GM21526 (cell line): Measurements from ENCODE around the gene CORO1A.
A peak's percentile ranks its signal among the peaks of the same experiment; 100 is the strongest.
"Not testable (repeated sequence)": the region's sequence is repeated elsewhere in the genome, so short reads cannot be mapped to it uniquely, and the experiment has no call there.

Experiments
- ATAC-seq: cut with Tn5 transposase; IDR thresholded peaks from one replicate; pipeline ENCODE4 v1.9.1; 2021; ENCODE audit warnings: moderate library complexity; ENCODE audit not compliant: unreplicated experiment, low FRiP score

The CORO1A gene

DNA sequence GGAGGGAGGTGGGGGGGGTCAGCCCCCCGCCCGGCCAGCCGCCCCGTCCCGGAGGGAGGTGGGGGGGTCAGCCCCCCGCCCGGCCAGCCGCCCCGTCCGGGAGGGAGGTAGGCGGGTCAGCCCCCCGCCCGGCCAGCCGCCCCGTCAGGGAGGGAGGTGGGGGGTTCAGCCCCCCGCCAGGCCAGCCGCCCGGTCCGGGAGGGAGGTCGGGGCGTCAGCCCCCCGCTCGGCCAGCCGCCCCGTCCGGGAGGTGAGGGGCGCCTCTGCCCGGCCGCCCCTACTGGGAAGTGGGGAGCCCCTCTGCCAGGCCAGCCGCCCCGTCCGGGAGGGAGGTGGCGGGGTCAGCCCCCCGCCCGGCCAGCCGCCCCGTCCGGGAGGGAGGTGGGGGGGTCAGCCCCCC lies 14.0 kb upstream of the CORO1A start:
- ATAC-seq, result not testable (repeated sequence)

DNA sequence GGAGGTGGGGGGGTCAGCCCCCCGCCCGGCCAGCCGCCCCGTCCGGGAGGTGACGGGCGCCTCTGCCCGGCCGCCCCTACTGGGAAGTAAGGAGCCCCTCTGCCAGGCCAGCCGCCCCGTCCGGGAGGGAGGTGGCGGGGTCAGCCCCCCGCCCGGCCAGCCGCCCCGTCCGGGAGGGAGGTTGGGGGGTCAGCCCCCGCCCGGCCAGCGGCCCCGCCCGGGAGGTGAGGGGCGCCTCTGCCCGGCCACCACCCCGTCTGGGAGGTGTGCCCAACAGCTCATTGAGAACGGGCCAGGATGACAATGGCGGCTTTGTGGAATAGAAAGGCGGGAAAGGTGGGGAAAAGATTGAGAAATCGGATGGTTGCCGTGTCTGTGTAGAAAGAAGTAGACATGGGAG lies 13.3 kb upstream of the CORO1A start:
- ATAC-seq, result not testable (repeated sequence)

DNA sequence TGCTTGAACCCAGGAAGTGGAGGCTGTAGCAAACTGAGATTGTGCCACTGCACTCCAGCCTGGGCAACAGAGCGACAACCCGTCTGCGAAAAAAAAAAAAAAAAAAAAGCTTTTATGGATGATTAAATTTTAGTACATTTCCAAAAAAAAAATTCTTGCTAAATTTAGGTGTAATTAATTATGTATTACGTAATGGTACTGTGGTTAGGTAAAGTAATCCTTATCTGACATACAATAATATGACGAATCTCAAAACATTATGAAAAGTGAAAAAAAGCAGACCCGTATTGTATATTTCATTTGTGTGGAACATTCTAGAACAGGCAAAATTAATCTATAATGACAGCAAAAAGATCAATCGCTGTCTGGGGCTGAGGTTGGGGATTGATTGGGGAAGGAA lies 10.3 kb upstream of the CORO1A start:
- ATAC-seq, result no peak

DNA sequence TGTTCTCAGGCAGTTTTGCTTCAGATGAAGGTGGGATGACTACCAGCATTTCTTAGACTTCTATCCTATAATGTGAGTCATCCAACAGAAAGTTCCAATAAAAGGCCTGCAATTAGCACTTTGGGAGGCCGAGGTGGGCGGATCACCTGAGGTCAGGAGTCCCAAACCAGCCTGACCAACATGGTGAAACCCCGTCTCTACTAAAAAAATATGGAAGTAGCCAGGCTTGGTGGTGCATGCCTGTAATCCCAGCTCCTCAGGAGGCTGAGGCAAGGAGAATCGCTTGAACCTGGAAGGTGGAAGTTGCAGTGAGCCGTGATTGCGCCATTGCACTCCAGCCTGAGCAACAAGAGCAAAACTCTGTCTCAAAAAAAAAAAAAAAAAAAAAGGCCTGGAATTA lies 6.5 kb upstream of the CORO1A start:
- not testable (repeated sequence) for ATAC-seq

DNA sequence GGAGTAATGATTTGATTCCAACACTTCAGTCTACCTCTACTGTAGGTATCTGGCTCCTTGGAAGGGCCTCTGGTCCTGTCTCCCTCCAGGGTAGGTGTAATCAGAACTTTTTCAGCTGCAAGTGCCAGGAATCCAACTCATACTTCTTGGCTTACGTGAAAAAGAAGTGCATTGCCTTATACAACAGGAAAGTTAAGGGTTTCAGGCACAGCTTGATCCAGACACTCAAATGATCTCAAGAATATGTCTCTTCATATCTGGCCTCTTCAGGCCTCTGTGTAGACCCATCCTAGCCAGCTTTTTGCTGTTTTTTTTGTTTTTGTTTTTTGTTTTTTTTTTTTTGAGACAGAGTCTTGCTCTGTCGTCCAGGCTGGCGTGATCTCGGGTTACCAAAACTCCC lies 4.2 kb upstream of the CORO1A start:
- no peak for ATAC-seq

DNA sequence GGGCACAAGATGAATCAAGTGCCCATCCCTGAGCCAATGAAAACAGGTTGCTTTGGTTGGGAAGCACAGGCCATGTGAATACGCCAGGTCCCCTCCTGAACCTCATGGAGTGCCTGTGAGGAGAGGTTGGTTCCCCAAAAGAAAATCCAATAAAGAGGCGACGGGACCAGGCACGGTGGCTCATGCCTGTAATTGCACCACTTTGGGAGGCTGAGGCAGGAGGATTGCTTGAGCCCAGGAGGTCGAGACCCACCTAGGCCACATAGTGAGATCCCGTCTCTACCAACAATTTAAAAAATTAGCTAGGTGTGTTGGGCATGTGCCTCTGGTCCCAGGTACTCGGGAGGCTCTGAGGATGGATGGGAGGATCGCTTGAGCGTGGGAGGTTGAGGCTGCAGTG lies 3.5 kb upstream of the CORO1A start:
- no peak for ATAC-seq

DNA sequence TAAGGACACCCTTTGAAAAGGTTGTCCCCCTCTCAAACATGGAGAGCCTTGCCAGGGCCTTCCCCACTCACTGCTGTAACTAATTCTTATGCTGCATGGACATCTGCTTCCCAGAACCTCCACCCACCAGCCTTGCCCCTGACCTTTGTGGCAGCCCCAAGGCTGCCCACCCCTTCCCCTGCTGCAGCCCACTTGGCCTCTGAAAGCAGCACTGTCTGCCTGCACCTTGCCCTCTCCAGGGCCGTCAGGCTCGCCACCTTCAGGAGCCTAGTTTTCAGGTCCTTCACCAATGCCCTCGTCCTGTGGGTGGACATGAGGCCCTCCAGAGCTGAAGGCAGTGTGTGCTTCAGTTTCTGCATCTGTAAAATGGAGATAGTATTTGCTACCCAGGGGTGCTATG lies 2.7 kb upstream of the CORO1A start:
- no peak for ATAC-seq

DNA sequence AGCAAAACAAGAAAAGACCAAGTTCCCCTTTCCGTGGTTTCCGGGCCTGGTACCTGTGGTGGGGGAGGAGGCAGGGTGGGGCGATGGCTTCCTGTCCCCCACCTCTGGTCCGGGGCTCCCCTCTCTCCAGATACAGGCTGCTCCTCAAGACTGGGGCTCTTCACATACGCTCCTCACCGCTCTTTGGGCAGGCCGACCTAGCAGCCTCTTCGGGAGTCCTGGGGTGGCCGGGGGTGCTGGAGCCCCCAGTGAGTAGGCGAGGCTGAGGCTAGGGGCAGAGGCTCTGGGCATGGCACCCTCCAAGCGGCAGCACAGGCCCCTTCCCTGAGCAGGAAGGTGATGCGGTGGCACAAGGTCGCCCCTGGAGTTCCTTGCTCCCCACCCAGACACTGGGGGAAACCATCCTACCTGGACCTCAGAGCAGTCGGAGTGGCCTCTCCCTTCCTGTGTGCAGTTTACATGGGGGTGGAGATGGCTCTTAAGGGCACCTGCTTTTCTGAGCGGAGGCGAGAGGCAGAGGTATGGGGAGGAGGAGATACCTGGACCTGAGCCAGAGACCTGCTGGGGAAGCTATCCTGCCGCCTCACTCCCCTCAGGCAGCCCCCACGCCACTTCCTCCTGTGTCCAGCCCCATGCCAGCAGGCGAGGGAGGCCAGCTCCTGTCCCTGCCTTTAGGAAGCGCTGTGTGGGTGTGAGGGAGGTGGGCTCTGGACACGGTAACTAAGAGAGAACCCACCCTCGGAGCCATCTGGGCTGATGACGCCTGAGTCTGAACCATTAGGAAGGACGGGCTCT lies 891 bp downstream of the CORO1A start:
- ATAC-seq, result peak; percentile 1

DNA sequence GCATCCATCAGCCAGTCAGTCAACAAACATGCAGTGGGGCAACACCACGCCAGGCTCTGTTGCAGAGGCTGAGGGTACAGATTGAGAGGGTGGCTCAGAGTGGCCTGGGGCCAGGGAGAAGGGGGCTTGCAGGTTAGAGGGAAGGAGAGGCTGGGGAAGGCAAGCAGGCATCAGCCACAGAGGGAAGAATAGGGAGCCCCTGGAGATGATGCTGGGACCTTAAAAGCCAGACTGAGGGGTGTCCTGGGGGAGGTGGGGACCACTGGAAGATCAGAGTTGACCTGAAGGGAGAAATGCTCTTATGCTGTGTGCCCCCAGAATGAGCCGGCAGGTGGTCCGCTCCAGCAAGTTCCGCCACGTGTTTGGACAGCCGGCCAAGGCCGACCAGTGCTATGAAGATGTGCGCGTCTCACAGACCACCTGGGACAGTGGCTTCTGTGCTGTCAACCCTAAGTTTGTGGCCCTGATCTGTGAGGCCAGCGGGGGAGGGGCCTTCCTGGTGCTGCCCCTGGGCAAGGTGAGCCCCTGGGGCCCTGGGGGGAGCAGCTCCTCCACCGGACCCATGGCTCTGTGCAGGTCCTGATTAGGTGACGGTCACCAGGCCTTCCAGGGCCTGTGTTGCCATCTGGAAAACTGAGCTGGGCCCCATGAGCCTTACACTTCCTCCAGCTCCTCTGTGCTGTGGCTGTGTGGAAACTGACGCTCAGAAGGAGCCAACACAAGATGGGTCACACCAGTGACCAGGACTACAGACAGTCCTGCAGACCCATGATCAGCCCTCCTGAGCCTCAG lies 1.7 kb downstream of the CORO1A start:
- ATAC-seq, result no peak

DNA sequence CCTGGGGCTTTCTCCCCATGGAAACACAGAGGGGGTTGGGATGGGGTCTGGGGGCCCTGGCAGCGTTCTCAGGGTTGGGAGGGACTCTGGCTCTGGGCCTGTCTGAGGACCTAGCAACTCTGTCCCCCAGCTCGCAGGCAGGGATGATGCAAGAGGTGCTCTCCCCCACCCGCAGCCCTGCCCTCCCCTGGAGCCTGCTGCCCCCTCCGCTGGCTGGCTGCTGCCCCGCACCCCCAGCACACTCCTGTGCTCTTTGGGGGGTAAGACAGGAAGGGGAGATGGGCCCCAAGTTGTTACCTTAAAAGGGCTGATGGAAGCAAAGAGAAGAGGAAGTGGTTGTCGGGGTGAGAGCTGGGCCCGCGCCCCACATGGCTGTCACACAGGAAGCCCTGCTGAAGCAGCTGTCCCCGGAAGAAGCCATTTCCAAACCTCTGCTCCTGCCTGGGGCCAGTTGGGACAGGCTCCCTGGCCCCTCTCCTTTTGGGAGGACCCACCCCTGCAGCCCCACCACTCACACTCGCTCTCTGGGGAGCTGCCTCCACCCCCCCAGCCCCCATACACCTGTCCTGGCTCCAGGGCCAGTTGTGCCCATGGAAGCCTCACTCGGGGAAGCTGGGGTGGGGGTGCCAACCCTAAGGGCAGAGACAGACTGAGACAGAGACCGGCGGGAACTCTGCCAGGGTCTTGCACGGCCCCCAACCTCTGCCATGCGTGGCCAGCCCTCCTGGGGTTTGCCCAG lies 2.5 kb downstream of the CORO1A start:
- ATAC-seq, result no peak

DNA sequence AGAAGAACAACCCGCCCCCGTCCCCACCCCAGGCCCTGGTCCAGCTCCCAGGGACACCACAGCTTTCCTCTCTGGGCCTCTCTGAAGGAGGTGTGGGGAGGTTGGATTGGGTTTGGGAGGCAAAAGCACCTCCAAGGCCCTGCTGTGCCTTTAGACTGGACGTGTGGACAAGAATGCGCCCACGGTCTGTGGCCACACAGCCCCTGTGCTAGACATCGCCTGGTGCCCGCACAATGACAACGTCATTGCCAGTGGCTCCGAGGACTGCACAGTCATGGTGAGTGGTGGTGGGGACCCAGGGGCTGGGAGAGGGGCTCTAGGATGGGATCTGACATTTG lies 3.0 kb downstream of the CORO1A start:
- no peak for ATAC-seq

DNA sequence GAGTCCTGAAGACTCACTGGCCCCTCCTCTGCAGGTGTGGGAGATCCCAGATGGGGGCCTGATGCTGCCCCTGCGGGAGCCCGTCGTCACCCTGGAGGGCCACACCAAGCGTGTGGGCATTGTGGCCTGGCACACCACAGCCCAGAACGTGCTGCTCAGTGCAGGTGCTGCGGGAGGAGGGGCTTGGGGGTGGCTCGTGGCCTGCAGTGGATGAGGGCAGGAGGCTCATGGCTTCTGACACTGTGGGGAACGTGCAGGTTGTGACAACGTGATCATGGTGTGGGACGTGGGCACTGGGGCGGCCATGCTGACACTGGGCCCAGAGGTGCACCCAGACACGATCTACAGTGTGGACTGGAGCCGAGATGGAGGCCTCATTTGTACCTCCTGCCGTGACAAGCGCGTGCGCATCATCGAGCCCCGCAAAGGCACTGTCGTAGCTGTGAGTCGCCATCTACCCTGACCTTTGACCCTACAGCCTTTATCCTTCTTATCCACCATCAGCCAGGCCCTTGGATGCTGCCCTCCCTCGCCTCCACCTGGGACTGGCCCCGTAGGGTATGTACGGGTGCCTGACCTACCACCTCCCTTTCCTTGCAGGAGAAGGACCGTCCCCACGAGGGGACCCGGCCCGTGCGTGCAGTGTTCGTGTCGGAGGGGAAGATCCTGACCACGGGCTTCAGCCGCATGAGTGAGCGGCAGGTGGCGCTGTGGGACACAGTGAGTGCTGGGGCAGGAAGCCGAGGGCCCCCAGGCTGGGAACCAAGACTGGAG lies 3.6 kb downstream of the CORO1A start:
- ATAC-seq, result no peak

DNA sequence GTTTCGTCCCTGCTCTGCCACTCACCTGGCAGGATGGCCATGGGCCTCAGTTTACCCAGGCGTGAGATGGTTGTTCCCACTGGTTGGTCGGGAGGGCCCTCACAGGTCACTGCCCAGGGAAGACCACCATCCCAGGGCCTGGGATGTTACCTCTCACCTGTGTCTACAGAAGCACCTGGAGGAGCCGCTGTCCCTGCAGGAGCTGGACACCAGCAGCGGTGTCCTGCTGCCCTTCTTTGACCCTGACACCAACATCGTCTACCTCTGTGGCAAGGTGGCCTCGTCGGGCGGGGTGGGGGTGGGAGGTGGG lies 4.1 kb downstream of the CORO1A start:
- no peak for ATAC-seq

DNA sequence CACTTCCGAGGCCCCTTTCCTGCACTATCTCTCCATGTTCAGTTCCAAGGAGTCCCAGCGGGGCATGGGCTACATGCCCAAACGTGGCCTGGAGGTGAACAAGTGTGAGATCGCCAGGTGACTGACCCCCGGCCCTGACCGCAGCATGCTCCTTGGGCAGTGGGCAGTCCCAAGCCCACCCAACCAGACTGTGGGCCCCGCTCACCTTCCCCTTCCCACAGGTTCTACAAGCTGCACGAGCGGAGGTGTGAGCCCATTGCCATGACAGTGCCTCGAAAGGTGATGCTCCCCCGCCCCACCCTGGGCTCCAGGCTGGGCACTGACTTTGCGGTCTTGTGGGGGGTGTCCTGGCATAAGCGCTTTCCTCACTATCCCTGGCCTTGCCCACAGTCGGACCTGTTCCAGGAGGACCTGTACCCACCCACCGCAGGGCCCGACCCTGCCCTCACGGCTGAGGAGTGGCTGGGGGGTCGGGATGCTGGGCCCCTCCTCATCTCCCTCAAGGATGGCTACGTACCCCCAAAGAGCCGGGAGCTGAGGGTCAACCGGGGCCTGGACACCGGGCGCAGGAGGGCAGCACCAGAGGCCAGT lies 4.7 kb downstream of the CORO1A start:
- no peak for ATAC-seq

DNA sequence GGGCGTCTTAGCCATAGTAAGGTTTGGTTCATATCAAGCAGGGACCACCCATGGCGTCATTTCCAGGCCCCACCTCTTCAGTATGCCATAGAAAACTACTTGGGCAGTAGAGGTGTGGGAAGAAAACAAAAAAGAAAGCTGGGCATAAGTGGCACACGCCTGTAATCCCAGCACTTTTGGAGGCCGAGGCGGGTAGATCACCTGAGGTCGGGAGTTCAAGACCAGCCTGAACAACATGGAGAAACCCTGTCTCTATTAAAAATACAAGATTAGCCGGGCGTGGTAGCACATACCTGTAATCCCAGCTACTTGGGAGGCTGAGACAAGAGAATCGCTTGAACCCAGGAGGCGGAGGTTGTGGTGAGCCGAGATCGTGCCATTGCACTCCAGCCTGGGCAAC lies 7.8 kb downstream of the CORO1A start:
- ATAC-seq, result not testable (repeated sequence)

DNA sequence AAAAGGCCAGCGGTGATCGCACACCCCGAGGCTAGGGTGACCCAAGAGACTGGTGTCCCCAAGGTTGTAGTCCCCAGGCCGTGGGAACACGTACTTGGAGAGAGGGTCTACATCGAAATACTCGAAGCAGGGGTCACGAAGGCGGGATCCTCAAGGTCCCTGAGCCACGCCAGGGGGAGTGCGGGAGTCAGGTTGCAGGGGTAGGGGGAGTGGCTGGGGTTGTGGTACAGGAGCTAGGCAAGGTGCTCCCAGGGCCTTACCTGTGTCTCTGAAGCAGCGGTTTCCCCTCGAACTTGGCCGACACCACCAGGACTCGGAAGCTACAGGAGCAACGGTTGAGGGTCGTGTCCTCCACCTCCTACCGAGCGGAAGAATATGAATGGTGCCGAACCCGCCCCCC lies 9.7 kb downstream of the CORO1A start:
- ATAC-seq, result peak; percentile 24

DNA sequence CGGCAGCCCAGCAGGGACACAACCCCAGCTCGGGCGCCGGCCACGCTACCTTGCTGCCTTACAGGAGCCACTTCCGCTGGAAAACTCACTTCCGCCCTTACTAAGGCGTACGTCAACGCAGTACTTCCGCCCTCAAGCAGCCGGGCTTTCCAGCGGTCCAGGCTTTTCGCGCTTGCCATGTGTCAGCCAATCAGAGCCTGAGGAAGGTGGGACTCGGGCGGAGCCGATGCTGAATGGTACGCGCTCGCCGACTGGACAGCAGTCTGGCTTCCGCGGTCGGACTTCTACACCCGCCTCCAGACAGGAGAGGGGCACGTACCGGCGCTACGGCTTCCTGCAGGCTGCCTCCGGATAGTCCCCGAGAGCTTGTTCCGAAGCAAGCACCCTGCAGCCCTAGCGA lies 10.2 kb downstream of the CORO1A start, which contains the start of the genes BOLA2B and SLX1A:
TSS of gene BOLA2B (minus strand) at position 52 of the 400 bp plus-strand sequence. CDS start 71 bp downstream, outside the sequence.
TSS of gene SLX1A (plus strand) at position 261 of the 400 bp plus-strand sequence. CDS start 210 bp downstream, outside the sequence.
- ATAC-seq, result peak; percentile 70

DNA sequence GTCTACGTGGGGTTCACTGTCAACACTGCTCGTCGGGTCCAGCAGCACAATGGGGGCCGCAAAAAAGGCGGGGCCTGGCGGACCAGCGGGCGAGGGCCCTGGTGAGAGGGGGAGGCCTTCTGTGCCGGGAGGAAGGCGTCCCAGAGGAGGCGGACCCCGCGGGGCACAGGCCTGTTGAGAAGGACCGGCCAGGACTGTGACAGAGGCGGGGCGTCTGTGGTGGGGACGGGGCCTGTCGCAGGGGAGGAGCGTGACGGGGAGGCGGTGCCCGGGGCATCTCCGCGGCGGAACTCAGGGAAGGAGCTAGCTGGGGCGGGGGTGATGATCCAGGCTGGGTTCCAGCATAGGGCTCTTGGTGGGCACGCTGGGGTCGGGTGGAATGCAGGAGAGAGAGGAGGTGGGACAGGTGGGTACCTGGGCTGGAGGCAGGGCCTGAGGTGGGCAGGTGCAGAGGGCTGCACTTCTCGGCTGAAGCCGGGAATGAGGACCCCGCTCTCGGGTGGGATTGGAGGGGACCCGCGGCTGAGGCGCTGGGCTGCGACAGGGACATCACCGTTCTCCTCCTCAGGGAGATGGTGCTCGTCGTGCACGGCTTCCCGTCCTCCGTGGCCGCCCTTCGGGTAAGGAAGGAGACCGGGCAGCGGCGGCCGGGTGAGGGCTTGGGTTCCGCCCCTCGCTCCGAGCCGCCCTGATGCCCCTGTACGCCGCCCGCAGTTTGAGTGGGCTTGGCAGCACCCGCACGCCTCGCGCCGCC lies 10.9 kb downstream of the CORO1A start:
- peak; percentile 43 for ATAC-seq

DNA sequence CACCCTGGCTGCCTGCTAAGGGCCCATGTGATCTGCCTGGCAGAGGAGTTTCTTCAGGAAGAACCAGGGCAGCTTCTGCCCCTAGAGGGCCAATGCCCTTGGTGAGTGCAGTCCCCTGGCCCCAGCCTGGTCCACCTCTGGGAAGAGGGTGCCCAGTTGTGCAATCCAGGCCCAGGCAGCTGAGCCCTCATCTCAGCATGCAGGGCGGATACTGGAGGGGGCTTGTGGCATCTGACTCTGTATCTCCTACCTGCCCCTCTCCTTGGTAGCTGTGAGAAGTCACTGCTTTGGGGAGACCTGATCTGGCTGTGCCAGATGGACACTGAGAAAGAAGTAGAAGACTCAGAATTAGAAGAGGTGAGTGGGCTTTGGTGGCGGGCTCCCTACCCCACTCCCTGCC lies 13.6 kb downstream of the CORO1A start:
- ATAC-seq, result not testable (repeated sequence)
